ENCODE results near the gene NANP.

- no peak for TF ChIP-seq CTCF (conservative IDR thresholded peaks at IDR 0.05)
- TF ChIP-seq EZH2 (IDR thresholded peaks at IDR 0.05; ENCODE audit: low read depth) = no peak
Observed at GRCh38 chr20:25592135-25592852, 31.5 kb downstream of the NANP start.

Data from PC-9 (cell line).